Kidney epithelial cell (primary cell): ENCODE data around the gene YBX1. TPM values are rescaled to one million over a fixed set of nuclear protein-coding genes. Genes with fewer than 3 reads are reported as not detected.

Source experiments
- DNase-seq: peaks from one replicate; pipeline ENCODE4 v3.0.0-alpha.2; 2010; ENCODE audit warnings: low read depth
- H3K27me3 ChIP-seq: 2 replicates; pipeline ENCODE4 v1.6.0; 2011; ENCODE audit warnings: low read length; ENCODE audit not compliant: control insufficient read depth, insufficient read depth
- H3K36me3 ChIP-seq: 2 replicates; pipeline ENCODE4 v1.5.1; 2011; ENCODE audit warnings: low read length; ENCODE audit not compliant: control insufficient read depth, insufficient read depth
- H3K4me3 ChIP-seq: 2 replicates; pipeline ENCODE4 v1.5.1; 2011; ENCODE audit warnings: low read depth, mild to moderate bottlenecking, control low read depth, low read length
- CTCF ChIP-seq: IDR thresholded peaks from 2 replicates; pipeline ENCODE4 v1.5.1; 2011; ENCODE audit warnings: mild to moderate bottlenecking, moderate library complexity, low read length, control low read depth, inconsistent platforms; ENCODE audit not compliant: insufficient read depth, poor library complexity, severe bottlenecking
- total RNA-seq: library from RNA; depleted of rRNA; stranded (reverse); fragments of >200 nt; gene quantifications from 2 replicates; pipeline ENCODE4 v1.2.3, GENCODE V29; 2015

YBX1 gene
- total RNA-seq, 1 donor from 2014 or later: 938 TPM

DNA sequence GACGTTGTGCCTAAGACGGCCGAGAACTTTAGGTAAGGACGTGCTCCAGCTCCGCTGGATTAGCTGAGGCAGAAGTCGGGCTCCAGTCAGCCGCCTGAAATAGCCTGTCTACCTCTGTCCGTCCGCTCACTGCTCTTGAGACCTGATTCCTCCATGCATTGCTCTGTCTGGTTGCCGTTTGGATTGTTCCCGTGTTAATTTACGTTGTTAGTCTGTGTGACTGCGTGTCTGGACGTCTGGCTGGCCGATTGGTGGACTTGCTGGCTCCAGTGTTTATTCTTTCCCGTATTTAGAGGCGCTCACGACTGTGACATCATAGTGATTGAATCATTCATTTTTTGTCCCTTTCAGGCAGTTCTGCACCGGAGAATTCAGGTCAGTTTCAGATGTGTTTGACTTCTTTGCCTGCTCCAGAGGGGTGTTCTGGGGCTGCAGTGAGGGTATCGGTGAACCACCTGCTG lies 23.3 kb upstream of the YBX1 start:
- no peak for TF ChIP-seq CTCF
- no peak for DNase-seq
- Histone ChIP-seq H3K4me3 (peak overlapping the region; percentile 90), H3K36me3 (no peaks in the 10 kb centered on the region), H3K27me3 (no peaks in the 10 kb centered on the region)

- TF ChIP-seq CTCF: no peak
- H3K36me3 ChIP-seq: peaks cover 2% of the 10 kb centered on the region
- H3K4me3 ChIP-seq: no peak overlapping the region
- H3K27me3 ChIP-seq: no peaks in the 10 kb centered on the region
- no peak for DNase-seq
Measured at GRCh38 chr1:42660907-42661500, 21.2 kb upstream of the YBX1 start.

DNA sequence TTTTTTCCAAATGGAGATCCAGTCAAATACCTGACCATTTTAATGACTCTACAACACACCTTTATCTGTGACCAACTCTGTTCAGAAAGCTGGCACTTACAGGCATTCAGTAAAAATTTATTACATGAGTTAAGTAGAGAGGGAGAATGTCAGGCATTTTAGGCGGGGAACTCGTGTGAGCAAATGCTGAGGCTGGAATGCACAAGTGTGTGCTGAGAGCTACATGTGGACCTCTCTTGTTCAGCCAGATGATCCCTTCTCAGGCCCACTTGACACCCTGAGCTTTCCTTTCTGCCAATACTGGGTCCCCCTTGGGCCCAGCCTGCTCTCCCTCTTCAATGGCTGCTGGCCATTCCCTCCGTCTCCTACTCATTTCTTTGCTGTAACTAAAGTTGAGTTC lies 12.3 kb upstream of the YBX1 start:
- Histone ChIP-seq H3K4me3 (no peak overlapping the region), H3K27me3 (no peaks in the 10 kb centered on the region), H3K36me3 (peaks cover 3% of the 10 kb centered on the region)
- no peak for DNase-seq
- TF ChIP-seq CTCF: no peak

GRCh38 chr1:42670425-42670824 lies 11.8 kb upstream of the YBX1 start:
- H3K36me3 ChIP-seq: peaks cover 2% of the 10 kb centered on the region
- no peaks in the 10 kb centered on the region for H3K27me3 ChIP-seq
- no peak for TF ChIP-seq CTCF
- H3K4me3 ChIP-seq: no peak overlapping the region
- DNase-seq: no peak

- DNase-seq: no peak
- no peak for TF ChIP-seq CTCF
- H3K4me3 ChIP-seq: no peak overlapping the region
- no peaks in the 10 kb centered on the region for H3K36me3 ChIP-seq
- no peaks in the 10 kb centered on the region for H3K27me3 ChIP-seq
Measured at GRCh38 chr1:42674214-42674613, 8.0 kb upstream of the YBX1 start.

DNA sequence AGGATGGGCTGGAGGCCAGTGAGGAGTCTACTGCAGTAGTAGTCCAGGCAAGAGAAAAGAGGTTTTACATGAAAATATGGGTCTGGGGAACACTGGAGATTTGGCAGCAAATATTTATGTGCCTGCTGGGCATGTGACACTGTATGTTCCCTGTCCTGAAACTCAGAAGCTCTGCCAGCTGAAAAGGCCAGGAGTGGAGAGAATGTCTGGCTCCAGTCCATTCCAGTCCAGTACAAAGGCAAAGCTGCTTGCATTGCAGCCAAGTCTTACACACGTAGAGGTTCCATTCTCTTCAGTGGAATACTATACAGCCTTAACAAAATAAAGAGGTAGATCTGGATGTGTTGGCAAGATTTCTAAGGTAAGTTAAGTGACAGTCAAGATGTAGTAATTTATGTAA lies 7.5 kb upstream of the YBX1 start:
- H3K36me3 ChIP-seq: no peaks in the 10 kb centered on the region
- no peak for DNase-seq

More for the DNA sequence above, 7.5 kb upstream of the YBX1 start:
- no peaks in the 10 kb centered on the region for H3K27me3 ChIP-seq
- H3K4me3 ChIP-seq: no peak overlapping the region
- TF ChIP-seq CTCF: no peak
